Cardiac muscle cell (in vitro differentiated cells and primary cell): ENCODE measurements around the gene LECT2. TPM values are rescaled to one million over a fixed set of nuclear protein-coding genes. Genes with fewer than 3 reads are reported as not detected.
A peak's percentile ranks its signal among the peaks of the same experiment; 100 is the strongest.

Experiments
- DNase-seq, 2 donors: peaks; one replicate each; pipeline versions ENCODE4 v3.0.0 to v3.0.0-alpha.2; 2010 to 2017; ENCODE audit warnings: low read depth in 1 of 2, low spot score in 1 of 2
- H3K27ac ChIP-seq: fragments of 200-600 bp; sonication (generic); 2 replicates; pipeline ENCODE4 v1.5.1; 2016
- H3K27me3 ChIP-seq: fragments of 200-600 bp; sonication (generic); 2 replicates; pipeline ENCODE4 v1.6.0; 2016; ENCODE audit warnings: control low read depth
- H3K36me3 ChIP-seq: fragments of 200-600 bp; sonication (generic); 2 replicates; pipeline ENCODE4 v1.5.1; 2016; ENCODE audit warnings: control low read depth
- H3K4me1 ChIP-seq: fragments of 200-600 bp; sonication (generic); 2 replicates; pipeline ENCODE4 v1.8.1; 2017; ENCODE audit warnings: low read depth, mild to moderate bottlenecking, mixed run types
- H3K4me3 ChIP-seq: fragments of 200-600 bp; sonication (generic); 2 replicates; pipeline ENCODE4 v1.5.1; 2016; ENCODE audit warnings: mild to moderate bottlenecking
- H3K9me3 ChIP-seq: fragments of 200-600 bp; sonication (generic); 2 replicates; pipeline ENCODE4 v1.5.1; 2017; ENCODE audit warnings: low read depth, mild to moderate bottlenecking, control low read depth
- polyA plus RNA-seq: library from polyadenylated mRNA; unstranded; fragments of >200 nt; fragmentation: Nextera tagmentation; extraction: Ambion mirVana; gene quantifications from 2 replicates; pipeline ENCODE4 v1.2.1, GENCODE V29; 2016
- total RNA-seq: library from RNA; depleted of rRNA; stranded (reverse); fragments of >200 nt; gene quantifications from 2 replicates; pipeline ENCODE4 v1.2.3, GENCODE V29; 2016
- TF ChIP-seq, protein P1 (sequence below): IDR thresholded peaks from 2 replicates; pipeline ENCODE4 v1.5.1; 2012; ENCODE audit warnings: low read depth, mild to moderate bottlenecking, low read length

The LECT2 gene
- total and polyA plus RNA-seq, 2 experiments from 2014 or later = not detected

- Histone ChIP-seq H3K9me3 (no peaks in the 10 kb centered on the region), H3K4me3 (no peak overlapping the region), H3K27me3 (peaks cover 6% of the 10 kb centered on the region), H3K36me3 (no peaks in the 10 kb centered on the region), H3K4me1 (no peaks in the 10 kb centered on the region), H3K27ac (no peak overlapping the region)
- TF ChIP-seq, protein P1, sequence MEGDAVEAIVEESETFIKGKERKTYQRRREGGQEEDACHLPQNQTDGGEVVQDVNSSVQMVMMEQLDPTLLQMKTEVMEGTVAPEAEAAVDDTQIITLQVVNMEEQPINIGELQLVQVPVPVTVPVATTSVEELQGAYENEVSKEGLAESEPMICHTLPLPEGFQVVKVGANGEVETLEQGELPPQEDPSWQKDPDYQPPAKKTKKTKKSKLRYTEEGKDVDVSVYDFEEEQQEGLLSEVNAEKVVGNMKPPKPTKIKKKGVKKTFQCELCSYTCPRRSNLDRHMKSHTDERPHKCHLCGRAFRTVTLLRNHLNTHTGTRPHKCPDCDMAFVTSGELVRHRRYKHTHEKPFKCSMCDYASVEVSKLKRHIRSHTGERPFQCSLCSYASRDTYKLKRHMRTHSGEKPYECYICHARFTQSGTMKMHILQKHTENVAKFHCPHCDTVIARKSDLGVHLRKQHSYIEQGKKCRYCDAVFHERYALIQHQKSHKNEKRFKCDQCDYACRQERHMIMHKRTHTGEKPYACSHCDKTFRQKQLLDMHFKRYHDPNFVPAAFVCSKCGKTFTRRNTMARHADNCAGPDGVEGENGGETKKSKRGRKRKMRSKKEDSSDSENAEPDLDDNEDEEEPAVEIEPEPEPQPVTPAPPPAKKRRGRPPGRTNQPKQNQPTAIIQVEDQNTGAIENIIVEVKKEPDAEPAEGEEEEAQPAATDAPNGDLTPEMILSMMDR = no peak
- no peak for DNase-seq
These were observed 19.3 kb upstream of the LECT2 start for GRCh38 chr5:135974021-135974600.

GRCh38 chr5:135973323-135974020, 18.7 kb upstream of the LECT2 start:
- Histone ChIP-seq H3K4me3 (no peak overlapping the region), H3K9me3 (no peaks in the 10 kb centered on the region), H3K4me1 (no peaks in the 10 kb centered on the region), H3K27me3 (peaks cover 6% of the 10 kb centered on the region), H3K36me3 (no peaks in the 10 kb centered on the region), H3K27ac (no peak overlapping the region)
- TF ChIP-seq, protein P1 = no peak
- peak in 1 of 2 donors; percentile 80 for DNase-seq

- TF ChIP-seq, protein P1 = no peak
- Histone ChIP-seq H3K4me1 (no peaks in the 10 kb centered on the region), H3K9me3 (no peaks in the 10 kb centered on the region), H3K27me3 (peaks cover 6% of the 10 kb centered on the region), H3K27ac (no peak overlapping the region), H3K4me3 (no peak overlapping the region), H3K36me3 (no peaks in the 10 kb centered on the region)
- DNase-seq = no peak
These were observed 16.9 kb upstream of the LECT2 start for GRCh38 chr5:135971701-135972100.

GRCh38 chr5:135966790-135967189, 12.0 kb upstream of the LECT2 start:
- no peaks in the 10 kb centered on the region for H3K4me1 ChIP-seq
- no peak for DNase-seq
- no peak overlapping the region for H3K4me3 ChIP-seq
- peaks cover 10% of the 10 kb centered on the region for H3K27me3 ChIP-seq
- no peaks in the 10 kb centered on the region for H3K9me3 ChIP-seq
- no peak overlapping the region for H3K27ac ChIP-seq
- H3K36me3 ChIP-seq = no peaks in the 10 kb centered on the region
- TF ChIP-seq, protein P1 = no peak

DNA sequence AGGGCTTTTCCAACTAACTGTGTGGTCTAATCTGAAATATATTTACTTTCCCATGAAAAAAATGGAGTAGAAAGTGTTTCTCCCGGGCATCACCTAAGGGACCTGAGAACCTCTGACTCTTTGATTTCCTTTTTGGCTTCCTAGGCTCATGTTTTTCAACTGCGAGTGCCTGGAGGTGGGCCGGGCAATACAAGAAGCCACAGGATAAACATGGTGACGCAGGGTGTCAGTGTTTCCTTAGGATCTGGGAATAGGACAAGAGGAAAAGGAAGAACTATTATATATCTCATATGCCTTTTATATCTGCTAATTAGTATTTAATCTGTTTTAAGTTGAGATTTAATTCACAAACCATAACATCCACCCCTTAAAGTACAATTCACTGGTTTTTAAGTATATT, 11.4 kb upstream of the LECT2 start:
- Histone ChIP-seq H3K4me3 (no peak overlapping the region), H3K27me3 (peaks cover 10% of the 10 kb centered on the region), H3K36me3 (no peaks in the 10 kb centered on the region), H3K4me1 (no peaks in the 10 kb centered on the region), H3K9me3 (no peaks in the 10 kb centered on the region), H3K27ac (no peak overlapping the region)
- DNase-seq = no peak
- TF ChIP-seq, protein P1 = no peak
